ENCODE results near the gene CASZ1.

The CASZ1 gene

DNA sequence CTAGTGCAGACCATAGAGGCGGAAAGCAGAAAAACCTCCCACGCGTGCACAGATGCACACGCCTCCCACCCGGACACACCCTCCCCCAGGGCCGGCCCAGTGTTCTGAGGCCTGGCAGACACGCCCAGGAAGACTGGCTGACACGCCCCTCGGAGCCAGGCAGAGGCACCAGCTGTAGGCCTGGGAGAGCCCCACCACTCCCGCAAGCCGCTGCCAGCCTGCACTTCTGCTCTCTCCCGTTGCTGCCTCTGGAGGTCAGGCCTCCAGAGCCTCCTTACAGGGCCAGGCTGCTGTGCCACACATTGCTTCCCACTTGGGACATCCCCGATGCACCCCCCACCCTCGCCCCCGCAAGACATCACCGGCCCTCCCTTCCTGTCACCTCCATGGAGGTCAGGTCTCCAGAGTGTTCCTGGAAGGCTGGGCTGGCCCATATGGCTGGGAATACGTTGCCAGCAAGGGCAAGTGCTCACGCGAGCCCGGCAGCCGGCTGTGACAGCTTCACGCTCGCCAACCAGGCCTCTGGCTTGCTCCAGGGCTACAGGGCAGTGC lies 40.4 kb downstream of the CASZ1 start:
- DNase-seq (ENCODE audit: low spot score), result no peak

DNA sequence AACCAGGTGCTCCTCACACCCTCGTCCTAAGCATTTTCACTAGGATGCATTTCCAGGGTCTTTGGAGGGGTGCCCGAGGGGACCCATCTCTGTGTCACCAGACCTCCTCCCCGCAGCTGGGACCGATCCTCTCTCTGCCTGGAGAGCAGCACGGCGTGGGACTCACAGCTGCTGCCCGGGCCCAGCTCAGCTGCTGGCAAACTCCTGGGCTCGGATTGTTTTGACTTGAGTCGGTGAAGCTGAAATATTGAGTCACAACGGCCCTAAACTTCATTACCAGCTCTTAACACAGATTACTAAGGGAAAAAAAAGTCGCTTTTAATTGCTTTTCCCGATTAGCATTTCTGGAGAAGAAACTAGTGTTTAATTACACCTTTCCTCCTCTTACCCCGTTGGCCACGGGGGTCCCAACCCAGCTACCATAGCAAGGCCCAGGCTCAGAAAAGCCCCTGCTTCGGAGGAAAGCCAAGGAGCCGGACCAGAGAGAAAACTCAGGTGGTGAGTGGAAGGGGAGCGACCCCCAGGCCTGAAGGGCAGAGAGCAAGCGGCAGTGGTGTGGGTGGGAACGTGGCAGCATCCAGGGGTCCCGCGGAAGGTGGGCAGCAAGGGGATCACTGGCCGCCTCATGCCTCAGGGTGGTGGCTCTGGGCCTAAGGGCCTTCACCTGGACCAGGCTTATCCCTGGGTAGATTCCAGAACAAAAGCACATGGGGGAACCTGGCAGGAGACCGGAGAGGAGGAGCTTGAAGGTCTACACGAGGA lies 41.7 kb downstream of the CASZ1 start:
- no peak for DNase-seq (ENCODE audit: low spot score)
- TF ChIP-seq, protein P1, sequence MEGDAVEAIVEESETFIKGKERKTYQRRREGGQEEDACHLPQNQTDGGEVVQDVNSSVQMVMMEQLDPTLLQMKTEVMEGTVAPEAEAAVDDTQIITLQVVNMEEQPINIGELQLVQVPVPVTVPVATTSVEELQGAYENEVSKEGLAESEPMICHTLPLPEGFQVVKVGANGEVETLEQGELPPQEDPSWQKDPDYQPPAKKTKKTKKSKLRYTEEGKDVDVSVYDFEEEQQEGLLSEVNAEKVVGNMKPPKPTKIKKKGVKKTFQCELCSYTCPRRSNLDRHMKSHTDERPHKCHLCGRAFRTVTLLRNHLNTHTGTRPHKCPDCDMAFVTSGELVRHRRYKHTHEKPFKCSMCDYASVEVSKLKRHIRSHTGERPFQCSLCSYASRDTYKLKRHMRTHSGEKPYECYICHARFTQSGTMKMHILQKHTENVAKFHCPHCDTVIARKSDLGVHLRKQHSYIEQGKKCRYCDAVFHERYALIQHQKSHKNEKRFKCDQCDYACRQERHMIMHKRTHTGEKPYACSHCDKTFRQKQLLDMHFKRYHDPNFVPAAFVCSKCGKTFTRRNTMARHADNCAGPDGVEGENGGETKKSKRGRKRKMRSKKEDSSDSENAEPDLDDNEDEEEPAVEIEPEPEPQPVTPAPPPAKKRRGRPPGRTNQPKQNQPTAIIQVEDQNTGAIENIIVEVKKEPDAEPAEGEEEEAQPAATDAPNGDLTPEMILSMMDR (IDR thresholded peaks at IDR 0.05; ENCODE audit: extremely low read depth, missing control alignments), result no peak

More for the DNA sequence above, 40.4 kb downstream of the CASZ1 start:
- TF ChIP-seq, protein P1 (IDR thresholded peaks at IDR 0.05; ENCODE audit: extremely low read depth, missing control alignments), result no peak

DNA sequence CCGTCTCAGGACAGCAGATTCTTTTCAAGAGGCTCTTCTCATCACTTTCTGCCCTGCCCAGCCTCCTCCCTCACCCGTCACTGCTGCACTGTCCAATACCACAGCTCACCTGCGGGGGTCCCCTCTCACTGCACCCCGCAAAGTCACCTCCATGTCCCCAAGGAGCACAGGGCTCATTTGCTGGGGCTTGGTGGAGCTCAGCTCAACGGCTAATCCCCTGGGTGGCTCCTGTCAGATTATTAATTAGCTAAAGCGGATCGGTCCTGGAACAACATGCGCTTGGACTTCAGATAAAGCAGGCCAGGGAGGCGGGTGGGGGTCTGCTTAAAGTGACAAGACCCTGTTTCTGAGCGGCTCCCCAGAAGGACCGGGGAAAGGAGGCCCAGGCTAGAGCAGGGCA lies 43.1 kb downstream of the CASZ1 start:
- no peak for DNase-seq (ENCODE audit: low spot score)
- TF ChIP-seq, protein P1 (IDR thresholded peaks at IDR 0.05; ENCODE audit: extremely low read depth, missing control alignments), result no peak

DNA sequence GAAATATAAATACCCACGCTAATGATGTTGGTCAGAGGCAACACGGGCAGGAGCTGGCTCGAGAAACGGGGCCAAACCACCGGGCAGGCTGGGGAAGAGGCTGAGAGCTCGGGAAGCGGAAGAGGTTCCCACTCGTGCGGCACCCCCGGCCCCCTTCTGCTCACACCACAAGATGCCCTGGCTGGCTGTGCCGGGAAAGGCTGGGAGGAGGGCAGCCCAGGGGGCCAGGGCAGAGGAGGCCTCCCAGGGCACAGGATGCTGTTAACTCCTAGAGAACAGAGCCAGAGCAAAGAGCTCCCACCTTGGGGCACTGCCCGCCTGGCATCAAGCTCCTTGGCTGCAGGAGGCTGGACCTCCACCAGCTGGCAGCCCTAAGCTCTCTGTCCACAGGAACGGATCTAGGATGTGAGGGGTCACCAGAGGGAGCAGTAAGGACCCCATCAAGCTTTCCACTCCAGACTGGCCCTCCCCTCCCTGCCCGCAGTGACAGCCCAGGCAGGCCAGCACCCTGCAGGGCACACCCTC lies 44.8 kb downstream of the CASZ1 start:
- TF ChIP-seq, protein P1 (IDR thresholded peaks at IDR 0.05; ENCODE audit: extremely low read depth, missing control alignments), result no peak
- no peak for DNase-seq (ENCODE audit: low spot score)

DNA sequence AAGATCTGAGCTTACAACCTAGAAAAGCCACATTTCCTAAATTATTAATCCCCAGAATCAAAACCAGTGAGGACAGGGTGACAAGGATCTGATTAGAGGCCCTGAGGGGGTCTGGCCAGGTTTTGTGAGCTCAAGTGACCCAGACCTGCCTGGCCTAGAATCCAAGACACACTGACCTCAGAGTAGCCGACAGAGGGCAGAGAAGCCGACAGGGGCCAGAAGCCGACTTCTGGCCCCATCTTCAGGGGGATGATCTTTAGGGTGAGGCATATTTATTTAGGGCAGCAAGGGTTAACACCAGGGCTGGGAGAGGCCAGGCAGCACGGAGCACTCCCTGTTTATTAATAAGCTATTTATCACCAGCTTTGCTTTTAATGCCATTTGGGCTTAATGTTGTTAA lies 45.3 kb downstream of the CASZ1 start:
- DNase-seq (ENCODE audit: low spot score), result no peak
- TF ChIP-seq, protein P1 (IDR thresholded peaks at IDR 0.05; ENCODE audit: extremely low read depth, missing control alignments), result no peak

DNA sequence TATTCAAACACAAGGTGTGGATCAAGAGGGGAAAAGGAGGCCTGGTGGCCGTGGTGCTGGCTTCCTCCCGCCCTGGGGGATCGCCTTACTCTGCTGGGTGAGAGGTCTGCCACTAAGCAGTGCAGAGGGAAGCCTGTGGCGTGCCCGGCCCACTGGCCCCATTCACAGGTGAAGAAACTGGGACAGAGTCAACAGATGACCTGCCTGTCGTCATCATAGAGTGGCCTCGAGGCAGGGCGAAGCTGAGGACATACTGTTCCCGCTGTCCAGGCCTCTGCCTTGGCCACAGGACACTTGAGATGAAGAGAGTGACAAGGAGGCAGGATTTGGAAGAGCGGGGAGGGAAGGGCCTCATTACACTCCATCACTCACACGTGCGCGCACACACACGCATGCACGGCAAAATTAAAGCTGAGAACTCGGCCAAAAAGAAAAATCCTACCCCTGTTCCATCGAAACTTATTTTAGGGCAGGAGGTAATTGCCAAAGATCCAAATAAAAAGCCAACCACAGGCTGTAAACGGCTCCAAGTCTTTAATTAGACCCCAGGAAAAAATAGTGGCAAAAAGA lies 50.5 kb downstream of the CASZ1 start:
- no peak for DNase-seq (ENCODE audit: low spot score)
- TF ChIP-seq, protein P1 (IDR thresholded peaks at IDR 0.05; ENCODE audit: extremely low read depth, missing control alignments), result no peak

DNA sequence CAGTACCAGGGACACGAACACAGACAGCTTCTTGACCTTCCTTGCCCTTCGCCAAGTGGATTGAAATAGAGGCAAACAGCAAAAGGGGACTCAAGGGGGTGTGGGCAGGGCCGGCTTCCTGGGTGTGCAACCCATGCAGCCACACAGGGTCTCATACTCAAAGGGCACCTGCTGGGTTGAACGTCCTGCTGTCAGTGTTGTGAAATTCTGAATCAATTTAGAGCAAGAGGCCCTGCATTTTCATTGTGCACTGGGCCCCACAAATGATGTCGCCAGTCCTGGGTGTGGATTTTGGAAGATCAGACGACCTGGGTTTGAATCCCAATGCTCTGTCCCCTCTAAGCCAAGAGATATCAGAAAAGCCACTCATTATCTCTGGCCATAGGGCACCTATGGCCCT lies 51.1 kb downstream of the CASZ1 start:
- TF ChIP-seq, protein P1 (IDR thresholded peaks at IDR 0.05; ENCODE audit: extremely low read depth, missing control alignments), result no peak
- no peak for DNase-seq (ENCODE audit: low spot score)
